Endothelial cell of umbilical vein (primary cell): ENCODE results near the gene RAB7B. TPM values are rescaled to one million over a fixed set of nuclear protein-coding genes. Genes with fewer than 3 reads are reported as not detected.

Experiments
- BruUV-seq: library from RNA; stranded (reverse); fragments of 400-500 nt; replicated peaks from 2 replicates; lab custom pipeline; 2021; lab: Mats Ljungman, UMichigan
- CTCF ChIA-PET: fragments of 300-600, 350-600 bp; sonication (Branson Sonifier 250); formaldehyde crosslinking; loops from one replicate; lab custom pipeline; 2021; ENCODE audit warnings: antibody characterized with exemption, inconsistent platforms; lab: Charles Lee
- POLR2A ChIA-PET: fragments of 300-600, 350-600 bp; sonication (Branson Sonifier 250); formaldehyde crosslinking; loops from one replicate; lab custom pipeline; 2021; ENCODE audit warnings: antibody characterized with exemption, inconsistent platforms; lab: Charles Lee
- DNase-seq: peaks from one replicate; pipeline ENCODE4 v3.0.0-alpha.2; 2011; ENCODE audit warnings: low read depth, low spot score
- FAIRE-seq: peaks from 2 replicates; lab custom pipeline; 2011; peaks lifted over from hg19 to GRCh38; lab: Jason Lieb, UNC
- H2AFZ ChIP-seq: 2 replicates; pipeline ENCODE4 v1.6.0; 2012; ENCODE audit warnings: low read depth, low read length, control low read depth, inconsistent platforms
- H3K27ac ChIP-seq: 2 replicates; pipeline ENCODE4 v1.5.1; 2011; ENCODE audit warnings: low read depth, mild to moderate bottlenecking, control low read depth, low read length, moderate library complexity; ENCODE audit not compliant: insufficient read depth
- H3K27me3 ChIP-seq, 2 experiments: 2 replicates each; pipeline versions ENCODE4 v1.6.0 to v1.6.1; 2011; ENCODE audit warnings: low read length in 2 of 2, mixed read lengths in 1 of 2; ENCODE audit not compliant: control insufficient read depth in 2 of 2, insufficient read depth in 2 of 2
- H3K36me3 ChIP-seq, 2 experiments: 2 replicates in 1 of 2; 3 replicates in 1 of 2; pipeline ENCODE4 v1.5.1; 2011; ENCODE audit warnings: low read length in 2 of 2, mild to moderate bottlenecking in 1 of 2, moderate library complexity in 1 of 2; ENCODE audit not compliant: control insufficient read depth in 2 of 2, insufficient read depth in 2 of 2; ENCODE audit errors: extremely low read depth in 1 of 2
- H3K4me1 ChIP-seq: 3 replicates; pipeline ENCODE4 v1.5.1; 2011; ENCODE audit warnings: mild to moderate bottlenecking, low read length; ENCODE audit not compliant: control insufficient read depth, insufficient read depth; ENCODE audit errors: extremely low read depth
- H3K4me2 ChIP-seq: 2 replicates; pipeline ENCODE4 v1.6.1; 2011; ENCODE audit warnings: low read length, control low read depth, mixed read lengths; ENCODE audit not compliant: insufficient read depth
- H3K4me3 ChIP-seq, 3 experiments: fragments of 200-600 bp in 1 of 3; sonication (generic), shearing (Covaris generic) in 1 of 3; replicated peaks in 1 of 3; 2 replicates each; pipeline ENCODE4 v1.5.1; 2011 to 2016; ENCODE audit warnings: control low read depth in 3 of 3, low read length in 3 of 3, mild to moderate bottlenecking in 2 of 3, inconsistent platforms in 1 of 3, low read depth in 1 of 3, moderate library complexity in 1 of 3; ENCODE audit not compliant: insufficient read depth in 1 of 3
- H3K79me2 ChIP-seq: 2 replicates; pipeline ENCODE4 v1.6.0; 2012; ENCODE audit warnings: low read length, inconsistent platforms; ENCODE audit not compliant: control insufficient read depth, insufficient read depth
- H3K9ac ChIP-seq: replicated peaks from 2 replicates; pipeline ENCODE3; 2011; ENCODE audit warnings: low read length, control low read depth; ENCODE audit not compliant: insufficient read depth; ENCODE audit errors: extremely low read depth
- H3K9me1 ChIP-seq: replicated peaks from 3 replicates; pipeline ENCODE4 v1.6.0; 2011; ENCODE audit warnings: mild to moderate bottlenecking, low read length; ENCODE audit not compliant: control insufficient read depth, insufficient read depth; ENCODE audit errors: extremely low read depth
- H3K9me3 ChIP-seq: replicated peaks from 2 replicates; pipeline ENCODE4 v1.5.1; 2012; ENCODE audit warnings: low read length, inconsistent platforms; ENCODE audit not compliant: control insufficient read depth, insufficient read depth
- H4K20me1 ChIP-seq: replicated peaks from 2 replicates; pipeline ENCODE3; 2011; ENCODE audit warnings: mild to moderate bottlenecking, low read length; ENCODE audit not compliant: control insufficient read depth, insufficient read depth; ENCODE audit errors: extremely low read depth
- CTCF ChIP-seq, 2 donors: IDR thresholded peaks; 1 replicate in 1 of 2; 2 replicates in 1 of 2; pipeline ENCODE4 v1.5.1; 2011; ENCODE audit warnings: low read length in 2 of 2, mild to moderate bottlenecking in 2 of 2, moderate library complexity in 2 of 2, control low read depth in 1 of 2, inconsistent platforms in 1 of 2, low read depth in 1 of 2; ENCODE audit not compliant: insufficient read depth in 1 of 2; ENCODE audit errors: extremely low read depth in 1 of 2
- EZH2 ChIP-seq: IDR thresholded peaks from 2 replicates; pipeline ENCODE4 v1.6.1; 2012; ENCODE audit warnings: borderline replicate concordance, low read depth, mild to moderate bottlenecking, moderate library complexity, low read length, inconsistent platforms; ENCODE audit not compliant: severe bottlenecking
- FOS ChIP-seq: IDR thresholded peaks from 2 replicates; pipeline ENCODE4 v1.6.1; 2011; ENCODE audit warnings: mild to moderate bottlenecking, low read length, moderate library complexity, borderline replicate concordance; ENCODE audit not compliant: insufficient read depth
- GATA2 ChIP-seq: IDR thresholded peaks from 2 replicates; pipeline ENCODE4 v1.7.0; 2011; ENCODE audit warnings: low read depth, mild to moderate bottlenecking, moderate library complexity, mixed read lengths, low read length; ENCODE audit not compliant: insufficient read length, insufficient read depth
- JUN ChIP-seq: IDR thresholded peaks from 2 replicates; pipeline ENCODE4 v1.6.1; 2011; ENCODE audit warnings: borderline replicate concordance, low read depth; ENCODE audit not compliant: insufficient read length, insufficient read depth
- MAX ChIP-seq: IDR thresholded peaks from 2 replicates; pipeline ENCODE4 v1.6.1; 2011; ENCODE audit not compliant: insufficient read depth, insufficient read length
- MYC ChIP-seq: IDR thresholded peaks from one replicate; pipeline ENCODE4 v1.6.1; 2011; ENCODE audit warnings: mild to moderate bottlenecking, low read depth, low read length
- POLR2A ChIP-seq: IDR thresholded peaks from 2 replicates; pipeline ENCODE4 v1.6.1; 2012; ENCODE audit warnings: low read depth, mild to moderate bottlenecking, control low read depth, low read length
- POLR2AphosphoS5 ChIP-seq: IDR thresholded peaks from 2 replicates; pipeline ENCODE4 v1.6.1; 2012; ENCODE audit warnings: low read depth, mild to moderate bottlenecking, control low read depth, low read length, moderate library complexity; ENCODE audit not compliant: insufficient read depth
- dilution Hi-C: fragments of 300-500 bp; cut with MboI; formaldehyde crosslinking; loops from one replicate; pipeline ENCODE4 v1.15.0; 2019; ENCODE audit warnings: low sequenced_read_pairs; ENCODE audit not compliant: extremely low pct_ligation_motif_present
- intact Hi-C: fragments of 100-400 bp; cut with micrococcal nuclease; formaldehyde crosslinking; loops from one replicate; pipeline ENCODE4 v1.10.0; 2022
- polyA plus RNA-seq, 4 experiments: library from polyadenylated mRNA; depleted of rRNA in 3 of 4; stranded (reverse) in 3 of 4; unstranded in 1 of 4; fragments of >200 nt; gene quantifications; 2 replicates each; pipeline versions ENCODE4 v1.2.1 to v1.2.3, GENCODE V29; 2011 to 2012; ENCODE audit warnings: missing spikeins in 1 of 4
- total RNA-seq: library from RNA; stranded (reverse); gene quantifications from 2 replicates; pipeline ENCODE4 v1.2.3, GENCODE V29; 2021

RAB7B gene
- total and polyA plus RNA-seq, 2 donors (not counting 3 experiments of a cell fraction or from before 2014, with no cell fraction given) = 0.15 TPM; not detected in 1

GRCh38 chr1:205949753-205950152, 53.4 kb downstream of the RAB7B start:
- Histone ChIP-seq H3K4me3 (no peak overlapping the region), H3K4me1 (peaks cover 11% of the 10 kb centered on the region), H3K9me1 (no peaks in the 10 kb centered on the region), H4K20me1 (no peaks in the 10 kb centered on the region), H3K9me3 (no peaks in the 10 kb centered on the region), H3K27ac (no peak overlapping the region), H3K4me2 (no peak overlapping the region), H3K9ac (no peak overlapping the region), H3K27me3 (peaks cover 12 to 18% of the 10 kb centered on the region in 2 experiments), H3K79me2 (no peaks in the 10 kb centered on the region), H2AFZ (no peak overlapping the region), H3K36me3 (no peaks in the 10 kb centered on the region)
- DNase-seq (no peak), FAIRE-seq (no peak)
- no TSS peak for BruUV-seq
- ChIA-PET POLR2A (no interaction called here), CTCF (interaction anchor here (2.2 to 4.0 kb wide), 2 partner anchors 27 to 31 kb away, joined by 6 to 66 read pairs; no protein-coding TSS in a partner anchor)
- dilution Hi-C loops (no loop called here), intact Hi-C loops (no loop called here)
- TF ChIP-seq FOS (no peak), POLR2A (no peak)

GRCh38 chr1:205948886-205949285, 54.3 kb downstream of the RAB7B start:
- no peak overlapping the region for H3K4me2 ChIP-seq
- POLR2A ChIA-PET = no interaction called here
- H3K9me3 ChIP-seq = no peaks in the 10 kb centered on the region
- H3K27ac ChIP-seq = no peak overlapping the region
- CTCF ChIA-PET = interaction anchor here (2.0 kb wide), 1 partner anchor 28 kb away, joined by 11 read pairs; no protein-coding TSS in a partner anchor
- DNase-seq = no peak
- no peaks in the 10 kb centered on the region for H3K9me1 ChIP-seq
- no peak overlapping the region for H3K9ac ChIP-seq
- no peaks in the 10 kb centered on the region for H3K36me3 ChIP-seq
- BruUV-seq = no TSS peak
- FAIRE-seq = no peak
- H3K4me1 ChIP-seq = peaks cover 11% of the 10 kb centered on the region
- peaks cover 13 to 19% of the 10 kb centered on the region in 2 experiments for H3K27me3 ChIP-seq
- H4K20me1 ChIP-seq = no peaks in the 10 kb centered on the region
- TF ChIP-seq JUN (no peak), MAX (no peak), EZH2 (no peak), POLR2A (no peak), MYC (no peak), FOS (no peak), GATA2 (no peak), CTCF (IDR thresholded peaks at IDR 0.05; ENCODE audit: extremely low read depth in 1 of 2, insufficient read depth in 1 of 2, low read depth in 1 of 2, low read length in 2 of 2) (no peak), POLR2AphosphoS5 (no peak)
- dilution Hi-C loops = no loop called here
- H3K4me3 ChIP-seq = no peak overlapping the region
- no peak overlapping the region for H2AFZ ChIP-seq
- intact Hi-C loops = no loop called here
- no peaks in the 10 kb centered on the region for H3K79me2 ChIP-seq
